CD4-positive, alpha-beta T cell treated with Interleukin-6 for 4 hours (primary cell): ENCODE data around the gene CH25H.
"Not testable (repeated sequence)": the region's sequence is repeated elsewhere in the genome, so short reads cannot be mapped to it uniquely, and the experiment has no call there.

Experiments
- DNase-seq: peaks from one replicate; pipeline ENCODE4 v3.0.0-alpha.2; 2020; ENCODE audit warnings: mixed read lengths

Gene CH25H, protein sequence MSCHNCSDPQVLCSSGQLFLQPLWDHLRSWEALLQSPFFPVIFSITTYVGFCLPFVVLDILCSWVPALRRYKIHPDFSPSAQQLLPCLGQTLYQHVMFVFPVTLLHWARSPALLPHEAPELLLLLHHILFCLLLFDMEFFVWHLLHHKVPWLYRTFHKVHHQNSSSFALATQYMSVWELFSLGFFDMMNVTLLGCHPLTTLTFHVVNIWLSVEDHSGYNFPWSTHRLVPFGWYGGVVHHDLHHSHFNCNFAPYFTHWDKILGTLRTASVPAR

DNA sequence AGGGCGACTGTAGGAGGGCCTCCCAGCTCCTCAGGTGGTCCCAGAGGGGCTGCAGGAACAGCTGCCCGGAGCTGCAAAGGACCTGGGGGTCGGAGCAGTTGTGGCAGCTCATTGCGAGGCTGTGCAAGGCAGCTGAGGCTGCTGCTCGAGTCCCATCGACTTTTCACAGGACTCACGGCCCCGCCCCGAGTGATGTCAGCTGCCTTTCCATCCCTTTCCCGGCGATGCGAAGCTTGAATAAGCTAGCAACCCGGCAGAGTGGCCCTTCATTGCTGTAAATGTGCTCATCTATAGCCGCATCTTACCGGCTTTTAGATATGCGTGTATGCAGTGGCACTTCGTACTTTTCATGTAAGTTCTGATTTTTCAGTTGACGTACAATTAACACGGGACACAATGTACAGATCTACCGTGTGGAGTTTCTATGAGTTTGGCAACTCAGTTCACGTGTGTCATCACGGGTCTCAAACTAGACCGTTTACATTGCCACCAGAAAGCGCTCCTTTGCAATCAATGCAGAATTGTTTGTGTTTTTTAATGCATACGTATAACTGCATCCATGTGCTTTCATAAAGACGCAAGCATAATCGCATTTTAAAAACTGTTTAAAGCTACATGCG lies at the start of gene CH25H:
Gene CH25H, minus strand, starts transcription at position 137 of the 620 bp plus-strand sequence. Its CDS starts 25 bp downstream, at position 112.
- DNase-seq: peak; percentile 62

DNA sequence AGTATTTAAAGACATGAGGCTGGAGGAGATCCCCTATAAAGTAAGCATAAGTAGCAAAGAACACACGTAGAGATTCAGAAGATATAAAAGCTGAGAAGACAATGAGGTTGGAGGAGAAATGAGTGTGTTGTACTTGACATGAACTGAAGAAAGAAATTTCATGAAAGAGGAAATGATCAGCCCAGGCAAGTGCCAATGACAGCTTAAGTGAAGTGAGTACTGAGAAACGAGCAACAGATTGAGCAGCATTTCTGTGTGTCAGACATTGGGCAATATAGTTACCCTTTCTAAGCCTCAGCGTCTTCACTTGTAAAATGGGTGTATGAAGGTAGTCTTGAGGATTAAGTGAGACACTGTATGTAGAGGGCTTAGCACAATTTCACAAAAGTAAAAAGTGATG lies 49.2 kb upstream of the CH25H start:
- no peak for DNase-seq

DNA sequence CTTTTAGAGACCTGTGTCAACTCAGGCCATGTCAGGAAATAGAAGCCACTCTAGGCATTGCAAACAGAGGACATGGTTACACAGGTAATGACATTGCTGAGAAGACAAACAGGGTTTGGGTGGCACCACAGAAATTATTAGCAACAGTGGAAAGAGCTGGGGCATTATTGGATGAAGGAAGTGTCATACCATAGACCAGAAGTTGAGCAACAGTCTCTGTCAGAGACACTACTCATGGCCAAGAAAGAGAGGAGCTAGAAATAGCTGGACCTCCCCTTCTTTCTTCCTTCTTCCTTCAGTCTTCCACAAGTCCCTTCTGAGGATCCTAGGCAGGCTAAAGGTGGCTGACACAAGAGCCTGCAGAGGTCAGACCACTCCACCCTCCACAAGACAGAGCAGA lies 48.7 kb upstream of the CH25H start:
- DNase-seq: no peak

DNA sequence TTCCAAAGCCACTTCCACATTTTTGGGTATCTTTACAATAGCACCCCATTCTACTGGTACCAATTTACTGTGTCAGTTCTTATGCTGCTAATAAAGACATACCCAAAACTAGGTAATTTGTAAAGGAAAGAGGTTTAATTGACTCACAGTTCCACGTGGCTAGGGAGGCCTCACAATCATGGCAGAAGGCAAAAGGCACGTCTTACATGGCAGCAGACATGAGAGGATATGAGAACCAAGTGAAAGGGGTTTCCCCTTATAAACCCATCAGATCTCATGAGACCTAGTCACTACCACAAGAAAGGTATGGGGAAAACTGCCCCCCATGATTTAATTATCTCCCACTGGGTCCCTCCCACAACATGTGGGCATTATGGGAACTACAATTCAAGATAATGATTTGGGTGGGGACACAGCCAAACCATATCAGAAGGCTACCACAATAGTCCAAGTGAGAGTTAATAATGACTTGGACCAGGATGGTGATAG lies 48.0 kb upstream of the CH25H start:
- not testable (repeated sequence) for DNase-seq

DNA sequence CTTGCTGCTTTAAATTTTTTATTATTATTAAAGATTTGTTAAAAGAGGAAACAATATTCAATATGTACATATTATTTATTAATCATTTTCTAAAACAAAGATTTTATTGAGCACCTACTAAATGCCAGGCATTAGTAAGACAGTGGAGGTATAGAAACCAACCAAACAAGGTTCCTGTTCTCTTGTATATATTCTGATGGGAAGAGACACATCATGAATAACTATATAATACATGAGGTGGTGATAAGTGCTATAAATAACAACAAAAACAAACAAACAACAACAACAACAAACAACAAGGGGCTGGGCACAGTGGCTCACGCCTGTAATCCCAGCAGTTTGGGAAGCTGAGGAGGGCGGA lies 45.1 kb upstream of the CH25H start:
- DNase-seq: no peak

DNA sequence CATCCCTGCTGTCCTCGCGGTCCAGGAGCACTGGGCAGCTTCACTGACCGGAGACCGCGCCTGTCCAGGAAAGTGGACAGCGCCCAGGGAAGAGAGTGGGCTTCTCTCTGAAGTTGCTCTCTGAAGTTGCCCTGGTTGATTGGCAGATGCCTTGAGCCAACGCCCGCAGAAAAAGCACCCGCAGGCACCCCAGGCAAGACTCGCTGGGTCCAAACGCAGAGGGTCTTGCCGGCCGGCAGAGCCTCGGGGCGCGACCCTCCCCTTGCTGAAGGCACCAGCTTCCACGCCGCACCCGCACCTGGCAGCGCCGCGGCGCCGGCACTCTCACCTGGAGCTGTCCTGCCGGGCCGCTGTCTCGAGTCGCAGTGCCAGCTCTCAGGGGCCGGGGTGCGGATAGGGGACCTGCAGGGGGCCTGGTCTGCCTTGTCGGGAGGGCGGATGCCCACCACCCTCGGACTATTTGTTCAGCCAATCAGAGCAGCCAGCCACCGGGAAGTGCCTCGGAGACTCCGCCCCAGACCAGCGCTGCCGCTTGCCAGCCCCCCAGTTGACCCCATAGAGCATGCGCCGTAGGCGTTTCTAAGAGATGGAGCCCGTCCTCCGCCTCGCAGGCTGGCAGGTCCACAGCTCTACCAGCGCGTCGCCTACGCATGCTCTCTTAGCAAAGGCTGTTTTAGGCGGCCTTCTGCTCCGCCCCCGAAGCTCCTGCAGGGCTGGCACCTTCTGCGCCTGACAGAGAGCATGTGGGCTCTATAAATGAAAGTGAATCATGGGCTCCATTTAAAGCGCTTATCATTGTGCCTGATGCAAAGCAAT lies 44.5 kb upstream of the CH25H start, which contains the start of gene LIPA:
Gene LIPA, minus strand, starts transcription at position 367 of the 816 bp plus-strand sequence. CDS start 4,127 bp downstream, outside the sequence.
- peak; percentile 98 for DNase-seq

DNA sequence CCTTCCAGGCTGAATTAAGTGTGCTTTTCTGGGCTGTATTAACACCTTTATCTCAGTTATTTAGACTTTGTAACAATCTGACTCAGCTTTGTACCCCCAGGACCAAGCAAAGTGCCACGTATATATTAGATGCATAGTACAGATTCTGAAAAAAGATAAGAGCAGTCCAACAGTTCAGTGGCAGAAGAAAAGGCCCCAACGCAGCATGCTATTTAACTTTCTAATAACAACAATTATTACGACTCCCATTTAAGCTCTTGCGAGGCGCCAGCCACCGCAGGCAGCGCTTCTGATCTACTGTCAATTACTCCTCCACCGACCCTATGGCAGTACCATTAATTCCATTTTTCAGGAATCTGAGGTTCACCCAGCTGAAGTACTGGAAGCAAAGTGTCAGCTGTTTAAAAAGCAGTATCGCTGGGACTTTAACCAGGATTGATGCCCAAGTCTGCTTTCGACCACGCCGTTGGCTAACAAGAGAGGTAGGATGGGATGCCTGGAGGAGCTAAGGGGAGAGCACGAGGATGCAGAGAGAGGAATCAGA lies 43.8 kb upstream of the CH25H start:
- peak; percentile 4 for DNase-seq

DNA sequence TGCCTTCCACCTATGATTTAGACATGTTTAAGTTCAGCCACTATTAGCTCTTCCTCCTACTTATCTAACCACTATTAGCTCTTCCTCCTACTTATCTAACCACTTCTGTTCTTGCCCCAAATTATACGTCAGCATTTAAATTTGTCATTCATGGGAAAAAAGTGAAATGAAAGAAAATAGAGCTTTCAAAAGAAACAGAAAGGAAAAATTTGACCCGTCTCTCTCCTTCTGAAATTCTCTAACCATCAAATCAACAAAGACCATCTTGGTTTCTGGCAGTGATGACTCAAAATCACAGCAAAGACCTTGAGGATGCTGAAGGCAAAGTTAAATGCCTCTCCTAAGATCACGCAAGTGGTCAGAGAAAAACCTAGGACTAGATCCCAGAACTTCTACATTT lies 41.9 kb upstream of the CH25H start:
- no peak for DNase-seq

DNA sequence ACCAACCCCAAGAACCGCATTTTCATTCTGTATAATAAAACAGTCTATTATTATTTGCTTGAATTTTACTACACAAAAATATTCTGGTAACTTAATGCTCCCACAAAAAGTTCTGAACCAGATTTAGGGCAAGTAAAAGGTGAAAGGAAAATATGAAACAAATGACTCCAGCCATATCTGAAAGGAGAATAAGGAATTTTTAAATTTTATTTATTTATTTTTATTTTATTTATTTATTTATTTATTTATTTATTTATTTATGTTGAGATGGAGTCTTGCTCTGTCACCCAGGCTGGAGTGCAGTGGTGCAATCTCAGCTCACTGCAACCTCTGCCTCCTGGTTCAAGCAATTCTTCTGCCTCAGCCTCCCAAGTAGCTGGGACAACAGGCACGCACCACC lies 40.5 kb upstream of the CH25H start:
- DNase-seq: not testable (repeated sequence)

DNA sequence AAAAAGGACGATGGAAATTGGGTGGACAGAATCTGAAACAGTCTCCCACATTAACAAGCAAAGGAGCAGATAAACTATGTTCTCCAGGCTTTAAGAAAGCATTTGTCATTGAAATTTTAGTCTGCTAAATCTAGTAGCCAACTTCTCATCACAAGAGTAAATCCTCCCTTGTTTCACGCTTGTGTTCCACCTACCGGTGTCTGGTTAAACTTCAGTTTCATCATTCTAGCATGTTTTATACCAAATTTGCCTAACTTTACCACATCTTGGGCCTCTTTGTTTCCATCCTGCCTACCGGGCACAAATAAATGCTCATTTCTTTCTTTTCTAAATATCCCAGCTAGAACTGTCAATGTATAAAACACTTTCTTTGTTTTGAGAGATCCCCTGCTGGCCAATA lies 38.7 kb upstream of the CH25H start:
- no peak for DNase-seq

DNA sequence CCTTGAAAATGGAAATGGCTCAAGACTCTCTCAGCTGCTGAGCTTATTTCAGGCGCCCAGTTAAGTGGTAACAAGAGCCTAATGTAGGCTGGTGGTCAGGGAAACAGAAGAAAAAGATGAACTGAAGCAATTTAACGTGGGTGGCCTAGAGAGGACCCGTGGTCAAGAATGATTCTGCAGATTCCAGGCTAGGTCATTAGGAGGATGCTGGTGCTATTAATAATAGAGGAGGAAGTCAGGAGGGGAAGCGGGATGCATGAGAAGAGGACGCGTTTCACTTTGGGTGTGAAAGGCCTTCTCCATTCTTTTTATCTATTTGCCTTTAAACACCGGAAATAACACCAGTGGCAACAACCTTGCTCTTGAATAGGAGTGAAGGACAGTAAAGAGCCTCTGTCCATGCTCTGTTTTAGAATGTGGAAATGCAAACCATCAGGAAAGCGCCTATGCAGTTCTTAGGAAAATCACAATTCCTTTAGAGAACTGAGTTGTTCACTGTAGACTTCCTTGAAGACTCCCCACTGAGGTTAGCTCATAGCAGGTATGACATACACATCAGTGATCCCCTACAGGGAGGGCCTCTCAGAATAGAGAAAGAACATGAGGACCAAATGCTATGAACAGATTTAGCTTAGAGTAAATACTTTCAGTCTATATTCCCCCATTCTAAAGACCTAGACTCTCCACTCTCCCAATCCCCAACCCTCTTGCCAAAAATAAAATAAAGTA lies 35.9 kb upstream of the CH25H start:
- no peak for DNase-seq

DNA sequence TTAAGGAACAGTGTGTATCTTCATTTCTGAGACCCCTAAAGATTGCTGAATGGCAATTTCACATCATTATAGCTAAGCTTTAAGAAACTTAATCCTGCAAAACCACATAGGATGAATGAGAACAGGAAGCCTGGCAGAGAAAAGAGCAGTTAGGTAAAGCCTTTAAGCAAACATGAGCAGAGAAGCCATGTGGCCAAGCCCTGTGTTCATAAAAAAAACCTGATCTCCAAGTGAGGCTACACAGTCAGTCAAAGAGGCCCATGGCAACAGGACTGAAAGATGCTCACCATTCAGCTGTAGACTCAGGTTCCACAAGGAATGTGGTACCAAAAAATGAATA lies 35.2 kb upstream of the CH25H start:
- DNase-seq: no peak

DNA sequence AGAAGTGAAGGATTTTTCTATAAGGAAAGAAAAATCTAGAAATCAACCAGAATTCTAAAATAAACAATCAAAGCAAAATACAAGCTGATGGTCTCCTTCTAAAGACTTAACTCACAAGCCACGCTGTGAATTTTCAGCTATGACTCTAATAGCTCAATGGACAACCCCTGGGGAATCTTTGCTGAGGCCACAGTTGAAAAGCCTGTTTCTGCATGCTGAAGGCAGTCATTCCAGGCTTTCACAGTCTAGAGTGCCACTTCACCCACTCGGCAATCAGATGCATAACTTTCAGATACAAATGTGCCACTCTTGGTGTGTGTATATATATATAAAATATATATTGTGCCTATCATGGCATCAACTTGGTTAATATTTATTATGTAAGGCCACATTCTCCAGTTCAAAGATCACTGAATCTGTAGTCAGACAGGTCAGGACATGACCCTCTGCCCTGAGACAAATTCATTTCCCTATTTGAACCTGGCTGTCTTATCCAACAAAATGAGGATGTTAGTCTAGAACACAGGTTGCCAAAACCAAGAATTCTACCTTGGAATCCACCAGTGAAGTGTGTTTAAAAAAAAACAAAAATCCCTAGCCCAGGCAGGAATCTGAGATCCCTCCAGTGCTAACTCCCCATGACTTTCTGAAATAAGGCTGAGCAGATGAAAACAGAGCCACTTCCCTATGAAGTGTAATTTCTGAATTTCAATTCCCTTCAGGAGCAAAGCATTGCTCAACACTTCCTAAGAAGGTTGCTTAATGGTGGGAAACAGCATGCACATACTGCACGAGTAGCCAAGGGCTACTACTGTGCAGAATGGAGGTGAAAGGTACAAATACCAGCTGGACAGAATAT lies 34.6 kb upstream of the CH25H start:
- DNase-seq: no peak

DNA sequence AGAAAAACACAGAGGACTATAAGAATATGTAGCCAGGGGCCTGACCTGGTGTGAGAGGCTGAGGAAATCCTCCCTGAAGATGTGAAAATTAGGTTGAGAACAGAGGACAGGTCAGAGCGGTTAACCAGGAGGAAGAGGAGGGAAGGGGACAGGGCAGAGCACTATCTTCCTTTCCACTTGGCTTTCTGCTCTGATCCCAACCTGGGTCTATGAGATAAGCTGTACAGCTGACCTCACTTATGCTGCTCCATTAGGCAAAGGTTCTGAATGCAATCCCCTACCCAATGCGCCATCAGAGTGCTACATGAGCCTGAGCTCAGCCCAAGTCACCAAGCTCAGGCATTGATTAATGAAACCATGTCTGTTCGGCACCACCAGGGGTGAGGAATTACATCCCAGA lies 33.9 kb upstream of the CH25H start:
- DNase-seq: no peak

DNA sequence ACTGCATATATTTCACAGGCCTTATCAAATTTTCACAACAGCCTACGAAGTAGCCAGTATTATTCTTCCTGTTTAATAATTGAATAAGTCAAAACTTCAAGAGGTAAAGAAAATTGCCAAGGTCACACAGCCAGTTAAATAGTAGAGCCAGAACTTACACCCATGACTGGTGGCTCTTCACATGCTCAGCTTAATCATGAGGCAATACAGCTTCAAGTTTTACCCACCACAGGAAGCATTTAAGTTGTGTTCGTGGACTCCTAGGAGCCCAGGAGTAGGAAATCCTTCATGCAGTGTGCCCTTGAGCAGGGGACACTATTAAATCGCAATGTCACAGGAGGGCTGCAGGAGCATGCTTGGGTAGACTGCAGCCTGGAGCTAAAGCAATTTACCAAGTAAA lies 33.4 kb upstream of the CH25H start:
- DNase-seq: no peak

DNA sequence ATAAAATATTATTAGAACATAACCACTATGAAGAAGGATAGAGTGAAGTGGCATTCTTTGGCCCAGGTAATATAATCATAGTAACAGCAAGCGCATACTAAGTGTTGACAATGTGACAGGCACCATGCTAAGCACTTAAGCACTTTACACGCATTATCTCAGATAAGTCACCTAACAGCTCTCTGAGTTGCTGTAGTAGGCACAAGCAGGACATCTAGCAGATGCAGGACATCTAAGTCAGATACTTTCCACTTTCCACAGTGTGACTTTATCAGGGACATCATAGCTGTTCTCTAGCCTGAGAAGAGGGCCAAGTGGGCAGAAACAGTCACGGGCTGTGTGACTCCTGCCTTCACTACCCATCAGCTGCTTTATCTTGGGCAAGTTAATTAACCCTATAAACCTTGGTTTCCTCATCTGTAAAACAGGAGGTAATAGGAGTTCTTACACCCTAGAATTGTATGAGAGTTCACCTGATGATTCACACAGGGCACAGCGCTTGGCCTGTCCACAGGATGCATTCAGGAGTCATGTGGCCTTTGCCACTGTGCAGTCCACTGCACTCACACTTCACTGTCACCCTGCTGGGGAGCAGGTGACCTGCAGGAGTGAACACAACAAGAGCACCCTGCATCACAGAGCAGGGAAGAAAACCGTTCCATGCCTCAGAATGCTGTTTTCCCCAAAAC lies 32.0 kb upstream of the CH25H start:
- no peak for DNase-seq

DNA sequence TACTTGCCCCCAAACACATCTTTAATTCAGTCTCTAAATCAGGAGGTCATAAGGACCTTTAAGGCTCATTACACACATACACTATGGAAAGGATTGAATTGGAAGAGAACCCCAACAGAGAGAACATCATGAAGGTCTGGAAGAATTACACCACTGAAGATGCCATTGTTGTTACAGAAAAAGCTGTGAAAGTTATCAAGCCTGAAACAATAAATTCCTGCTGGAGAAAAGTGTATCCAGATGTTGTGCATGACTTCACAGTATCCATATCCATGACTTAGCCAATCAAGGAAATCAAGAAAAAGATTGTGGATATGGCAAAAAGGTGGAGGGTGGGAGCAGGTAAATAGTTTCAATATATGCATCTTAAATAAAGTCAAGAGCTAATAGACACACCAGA lies 30.7 kb upstream of the CH25H start:
- no peak for DNase-seq

DNA sequence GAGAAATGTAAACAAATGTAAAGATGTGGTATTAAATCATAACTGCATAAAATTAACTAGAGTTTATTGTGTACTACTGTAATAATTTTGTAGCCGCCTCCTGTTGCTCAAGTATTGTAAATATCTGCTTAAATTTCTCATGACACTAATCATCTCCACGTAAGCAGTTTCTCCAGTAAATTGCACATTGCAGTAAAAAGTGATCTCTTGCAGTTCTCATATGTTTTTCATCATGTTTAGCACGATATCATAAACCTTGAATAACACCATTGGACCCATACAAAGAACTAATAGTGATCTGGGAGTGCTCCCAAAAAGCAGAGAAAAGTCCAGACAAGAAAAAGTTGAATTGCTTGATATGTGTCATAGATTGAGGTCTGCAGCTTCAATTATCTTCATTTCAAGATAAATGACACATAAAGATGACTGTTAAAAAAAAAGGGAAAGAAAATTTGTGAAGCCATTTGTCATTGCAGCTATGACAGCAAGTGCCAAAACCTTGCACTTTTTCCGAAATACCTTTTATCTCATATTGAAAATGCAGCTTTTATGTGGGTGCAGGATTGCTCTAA lies 29.2 kb upstream of the CH25H start:
- no peak for DNase-seq

DNA sequence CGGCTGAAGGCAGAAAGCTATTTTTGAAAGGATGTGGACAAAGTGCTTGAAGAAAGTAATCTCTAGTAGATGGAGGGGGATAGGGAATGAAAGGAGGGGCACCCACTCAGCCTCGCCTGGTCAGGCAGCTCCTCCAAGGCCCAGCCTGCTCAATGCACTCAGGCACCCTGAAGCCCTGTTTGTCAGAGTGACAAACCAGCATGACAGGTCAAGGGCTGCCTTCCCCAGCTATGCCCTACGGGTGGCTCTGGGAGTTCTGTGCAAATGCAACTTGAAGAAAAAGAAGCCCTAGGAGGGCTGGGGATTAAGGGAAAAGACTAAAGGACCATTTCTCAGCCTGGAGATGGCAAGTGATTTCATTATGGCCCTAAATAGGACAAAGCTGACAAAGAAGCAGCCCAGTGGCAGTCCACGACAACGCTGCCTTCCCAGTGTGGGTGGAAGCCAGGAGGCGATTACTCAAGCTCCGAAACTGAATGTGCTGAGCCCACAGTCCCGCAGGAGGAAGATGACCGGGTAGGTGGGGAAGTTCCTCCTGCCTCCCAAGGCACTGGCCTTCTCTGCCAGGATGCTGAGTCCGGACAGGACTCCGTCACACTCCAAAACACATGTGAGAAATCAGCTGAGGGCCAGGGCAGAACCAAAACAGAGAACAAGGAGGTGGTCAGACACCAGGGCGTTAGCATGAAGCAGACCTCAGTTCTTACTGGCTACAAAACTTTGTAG lies 28.1 kb upstream of the CH25H start:
- DNase-seq: no peak

DNA sequence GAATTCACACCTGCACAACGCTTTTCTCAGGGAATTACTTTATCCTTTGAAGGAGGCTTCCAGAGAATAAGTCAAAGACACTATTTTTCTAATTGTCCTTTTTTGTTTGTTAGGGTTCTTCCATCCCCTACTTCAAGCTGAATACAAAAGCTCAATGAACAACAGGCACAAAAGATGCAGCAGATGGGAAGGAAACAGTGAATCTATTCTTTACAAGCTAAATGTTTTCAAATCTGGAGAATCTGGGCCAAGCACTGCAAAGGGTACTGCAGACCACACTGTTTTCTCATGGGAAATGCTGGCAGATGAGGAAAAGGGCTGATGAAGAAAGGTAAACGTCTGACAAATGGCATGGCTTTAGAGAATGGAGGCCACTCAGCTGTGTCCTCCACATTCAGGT lies 25.9 kb upstream of the CH25H start:
- no peak for DNase-seq
